HG03520 (cell line): ENCODE measurements around the gene RNASE7.
"Not testable (repeated sequence)": the region's sequence is repeated elsewhere in the genome, so short reads cannot be mapped to it uniquely, and the experiment has no call there.

Experiments
- ATAC-seq: cut with Tn5 transposase; IDR thresholded peaks from one replicate; pipeline ENCODE4 v1.9.1; 2021; ENCODE audit warnings: mild to moderate bottlenecking, moderate library complexity; ENCODE audit not compliant: unreplicated experiment

The RNASE7 gene

DNA sequence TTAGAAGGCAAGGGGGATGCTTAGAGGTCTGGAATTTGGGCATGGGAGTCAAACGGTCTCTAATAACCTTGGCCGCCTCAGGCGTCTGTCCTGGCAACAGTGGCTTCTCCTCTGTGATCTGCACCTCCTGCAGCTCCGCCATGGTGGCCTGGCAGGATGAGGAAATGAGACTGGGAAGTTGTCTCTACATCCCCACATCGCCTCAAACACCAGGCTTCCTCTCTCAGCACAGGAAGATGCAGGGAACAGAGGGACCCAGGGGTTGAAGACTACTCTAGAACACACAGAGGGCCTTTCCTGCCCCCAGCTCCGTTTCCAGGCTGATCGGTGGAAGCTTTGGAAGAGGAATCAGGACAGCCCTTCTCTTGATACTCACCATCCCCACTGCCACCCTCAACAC, 19.0 kb upstream of the RNASE7 start:
- no peak for ATAC-seq

DNA sequence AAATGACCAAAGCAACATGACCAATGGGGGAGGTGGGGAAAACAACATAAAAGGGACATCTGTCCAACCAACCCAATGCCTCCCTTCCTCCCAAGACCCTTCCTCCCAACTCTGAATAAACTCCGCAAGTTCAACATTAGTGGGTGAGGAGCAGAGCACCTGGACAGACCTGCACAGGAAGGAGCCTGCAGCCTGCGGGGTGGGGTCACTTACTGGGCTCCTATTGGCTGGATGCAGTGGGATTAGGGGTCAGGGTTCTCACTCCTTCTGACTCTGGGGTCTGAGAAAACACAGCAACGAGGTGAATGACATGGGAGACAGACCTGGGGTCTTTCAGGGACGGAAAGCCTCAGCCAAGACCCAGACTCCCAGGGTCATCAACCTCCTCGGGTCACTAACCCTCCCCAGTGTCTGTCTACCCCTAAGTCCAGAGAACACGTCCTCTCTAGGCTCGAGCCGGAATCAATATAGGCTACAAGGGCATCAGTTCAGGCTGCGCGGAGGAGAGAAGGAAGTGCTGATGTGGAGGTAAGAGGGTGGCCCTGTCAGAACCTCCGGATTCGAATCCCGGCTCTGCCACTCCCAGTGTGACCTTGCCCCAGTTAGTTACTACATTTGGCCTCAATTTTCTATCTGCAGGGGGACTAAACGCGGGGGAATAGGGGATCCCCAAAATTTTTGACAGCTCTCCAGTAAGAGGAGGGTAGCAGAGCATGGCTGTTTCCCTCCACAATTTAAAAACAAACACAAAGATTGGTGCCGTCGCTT, 18.2 kb upstream of the RNASE7 start:
- ATAC-seq, result no peak

DNA sequence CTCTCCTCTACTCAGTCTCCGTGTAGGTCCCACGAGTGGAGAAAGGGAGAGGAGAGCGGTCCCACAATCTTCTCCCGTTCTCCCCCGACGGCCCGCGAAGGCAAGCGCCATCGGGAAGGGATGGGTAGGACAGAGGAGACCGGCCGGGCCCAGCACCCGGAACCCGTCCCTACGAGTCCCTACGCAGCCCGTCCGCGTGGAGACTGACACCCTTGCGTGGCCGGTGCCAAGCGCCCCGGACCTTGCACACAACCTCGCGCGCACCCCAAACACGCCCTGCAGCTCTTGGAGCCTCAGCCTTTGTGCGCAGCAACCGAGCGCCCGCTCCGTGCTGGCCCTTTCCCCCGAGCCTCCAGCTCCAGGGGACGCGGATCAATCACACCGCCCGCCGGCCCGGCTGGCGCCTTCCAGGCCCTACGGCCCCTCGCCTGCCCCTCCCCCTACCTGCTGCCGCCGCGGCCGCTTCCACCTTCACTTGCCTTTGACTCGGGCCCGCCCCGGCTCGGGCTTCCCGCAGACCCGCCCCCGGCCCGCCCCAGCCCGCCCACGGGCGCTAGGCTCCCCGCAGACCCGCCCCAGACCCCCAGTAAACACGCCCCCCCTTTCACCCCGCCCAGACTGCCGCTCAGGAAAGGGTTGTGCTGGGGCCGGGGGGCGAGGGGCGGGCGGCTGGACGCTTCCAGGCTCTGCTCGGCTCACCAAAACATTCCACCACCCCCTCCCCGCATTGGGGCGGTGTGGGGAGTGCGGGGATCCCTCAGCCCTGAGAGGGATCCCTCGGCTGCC, 17.4 kb upstream of the RNASE7 start, which contains the start of gene NDRG2:
Gene NDRG2 (minus strand): TSS at position 477 of the 786 bp plus-strand sequence. CDS start 1,746 bp downstream, outside the sequence.
- ATAC-seq, result no peak

DNA sequence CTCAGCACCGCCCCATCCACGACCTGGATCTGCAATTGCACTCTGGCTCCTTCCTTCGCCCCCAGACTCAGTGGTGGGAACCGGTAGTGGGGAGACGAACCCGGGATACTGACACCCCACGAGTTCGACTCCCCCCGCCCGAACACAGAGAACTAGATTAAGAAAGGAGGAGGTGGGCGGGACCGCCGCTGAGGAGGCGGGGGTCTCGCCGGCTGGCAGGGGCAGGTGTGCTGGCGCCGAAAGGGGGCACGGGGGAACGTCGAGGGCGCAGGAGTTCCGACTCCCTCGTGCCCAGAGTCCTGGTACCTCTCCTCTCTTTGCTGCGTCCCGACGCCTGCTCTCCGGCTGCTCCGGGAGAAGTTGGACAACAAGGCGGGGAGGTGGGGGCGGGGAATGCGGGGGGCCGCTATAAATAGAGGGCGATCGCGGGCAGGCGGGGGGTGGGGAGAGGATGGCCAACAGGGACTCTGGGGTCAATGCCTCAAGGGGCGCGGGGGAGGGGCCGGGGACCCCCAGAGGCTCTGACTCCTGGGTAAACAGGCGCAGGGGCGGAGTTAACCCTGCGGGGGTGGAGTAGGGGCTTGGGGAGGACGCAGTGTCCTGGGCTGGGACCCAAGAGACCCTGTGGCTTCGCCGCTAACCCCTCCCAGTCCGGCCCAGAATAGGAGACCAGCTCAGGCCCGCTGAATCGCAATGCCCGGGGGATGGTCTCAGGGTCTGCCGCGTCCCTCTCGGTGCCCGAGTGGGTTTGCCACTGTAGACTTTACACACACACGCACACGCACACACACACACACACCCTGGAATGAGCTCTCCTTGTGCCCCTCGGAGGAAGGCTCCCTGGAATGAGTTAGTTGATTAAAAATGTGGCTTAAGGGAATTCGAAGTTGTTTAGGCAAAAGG, 16.5 kb upstream of the RNASE7 start:
- no peak for ATAC-seq

DNA sequence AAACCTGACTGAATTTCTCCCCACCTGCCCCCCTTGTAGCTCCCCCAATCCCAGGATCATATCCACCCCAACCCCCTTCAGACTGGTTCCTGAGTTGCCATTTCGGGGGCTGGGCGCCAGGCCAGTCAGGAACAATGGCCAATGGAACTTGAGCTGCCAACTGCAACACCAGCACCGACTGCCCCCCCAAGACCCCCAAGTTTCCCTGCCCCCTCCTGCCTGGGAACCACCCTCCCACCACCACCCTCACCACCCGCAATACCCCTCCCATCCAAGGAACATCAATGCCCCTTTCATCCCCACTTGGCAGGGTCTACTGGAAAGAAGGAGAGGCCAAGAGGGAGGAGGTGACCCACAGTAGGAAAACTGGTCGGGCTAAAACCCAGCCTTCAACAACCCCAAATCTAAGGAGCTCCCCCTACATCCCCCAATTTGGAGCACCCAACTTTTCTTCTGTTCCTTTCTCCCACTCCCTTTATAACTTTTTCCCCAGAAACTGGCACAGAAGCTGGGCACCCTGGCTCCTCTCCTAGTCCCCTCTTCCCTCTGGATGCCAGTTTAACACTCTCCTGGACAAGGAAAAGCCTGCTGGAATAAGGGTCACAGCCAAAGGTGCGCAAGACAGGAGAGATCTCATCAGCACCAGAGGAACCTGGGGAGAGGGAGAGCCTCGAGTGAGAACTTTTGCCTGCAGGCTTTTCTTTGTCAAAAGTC, 15.7 kb upstream of the RNASE7 start:
- ATAC-seq, result no peak

DNA sequence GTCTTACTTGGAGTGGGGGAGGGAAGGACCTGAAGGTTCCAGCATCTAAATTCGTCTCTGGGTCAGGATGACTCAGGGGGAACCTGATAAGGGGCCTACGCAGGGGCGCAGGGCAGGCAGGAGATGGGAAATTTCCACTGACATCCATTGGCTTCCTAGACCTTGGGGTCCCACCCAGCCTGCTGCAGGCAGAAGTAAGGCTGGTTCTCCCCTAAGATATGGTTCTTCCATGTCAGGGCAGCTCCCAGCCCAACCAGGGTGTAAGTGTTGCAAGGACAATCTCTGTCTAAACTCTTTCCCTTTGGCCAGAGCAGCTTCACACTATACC, 15.2 kb upstream of the RNASE7 start:
- ATAC-seq, result no peak

DNA sequence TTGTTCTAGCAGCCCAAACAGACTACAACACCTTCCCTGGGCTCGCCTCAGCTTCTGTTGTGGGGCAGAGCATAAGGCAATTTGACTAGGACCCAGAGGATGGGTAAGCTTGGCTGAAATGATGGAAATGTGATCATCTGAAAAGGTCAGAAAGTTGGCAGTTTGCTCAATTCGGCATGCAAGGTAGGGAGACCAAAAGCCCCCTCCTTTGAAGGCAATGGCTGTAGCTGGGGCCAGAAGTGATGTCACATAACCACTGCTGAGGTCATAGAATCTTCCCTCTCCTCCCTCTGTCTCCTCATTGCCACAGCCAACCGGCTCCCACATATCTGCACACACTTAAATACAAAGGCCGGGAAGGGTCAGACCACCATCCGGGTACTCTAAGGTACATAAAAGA, 12.2 kb upstream of the RNASE7 start, which contains the start of gene TPPP2:
Gene TPPP2 (plus strand): TSS at position 301 of the 400 bp plus-strand sequence. CDS start 365 bp downstream, outside the sequence.
- ATAC-seq, result no peak

DNA sequence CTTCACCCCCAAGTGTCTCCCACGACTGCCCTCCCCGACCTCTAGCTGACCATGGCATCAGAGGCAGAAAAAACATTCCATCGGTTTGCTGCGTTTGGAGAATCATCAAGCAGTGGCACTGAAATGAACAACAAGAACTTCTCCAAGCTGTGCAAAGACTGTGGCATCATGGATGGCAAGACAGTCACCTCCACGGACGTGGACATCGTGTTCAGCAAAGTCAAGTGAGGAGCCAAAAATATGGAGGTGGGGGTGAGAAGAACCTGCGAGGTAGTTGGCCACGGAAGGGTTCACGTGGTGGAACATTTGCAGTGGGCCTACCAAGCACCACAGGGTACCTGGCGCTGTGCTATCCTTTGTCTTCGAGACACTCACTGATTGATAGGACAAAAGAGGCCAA, 11.6 kb upstream of the RNASE7 start:
- ATAC-seq, result no peak

DNA sequence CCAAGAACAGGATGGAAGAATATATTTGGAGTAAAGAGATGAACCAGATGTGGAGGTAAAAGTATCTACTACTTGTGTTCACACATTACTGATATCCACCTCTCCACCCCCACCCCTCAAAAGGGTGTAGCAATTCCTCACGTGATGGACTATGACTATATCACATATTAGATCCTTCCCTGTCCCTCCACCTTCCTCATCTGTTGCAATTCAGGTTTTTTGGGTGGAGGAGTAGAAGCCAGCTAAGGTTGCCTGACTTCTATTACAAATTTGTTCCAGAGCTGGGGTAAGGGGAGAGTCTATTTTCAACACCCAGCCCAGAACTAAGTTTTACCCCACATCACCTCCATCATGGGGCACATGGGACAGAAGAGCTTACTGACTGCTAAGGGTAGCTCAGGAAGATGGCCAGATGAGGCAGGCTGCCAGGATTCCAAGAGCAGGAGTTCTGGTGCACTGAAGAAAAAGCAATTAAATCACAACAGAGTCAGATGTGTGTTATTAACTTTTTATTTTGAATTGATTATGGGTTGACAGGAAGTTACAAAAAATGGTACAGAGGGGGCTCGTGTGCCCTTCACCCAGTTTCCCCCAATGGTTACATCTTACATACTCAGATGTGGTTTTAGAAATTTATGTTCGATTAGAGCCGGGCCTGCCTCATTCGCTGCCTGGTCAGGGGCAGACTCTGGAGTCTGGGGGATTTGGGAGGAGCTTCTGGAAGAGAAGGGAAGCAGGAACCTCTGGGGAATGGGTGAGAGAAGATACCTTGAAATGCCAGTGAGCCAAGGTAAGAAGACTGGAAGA, 9.6 kb upstream of the RNASE7 start:
- no peak for ATAC-seq

DNA sequence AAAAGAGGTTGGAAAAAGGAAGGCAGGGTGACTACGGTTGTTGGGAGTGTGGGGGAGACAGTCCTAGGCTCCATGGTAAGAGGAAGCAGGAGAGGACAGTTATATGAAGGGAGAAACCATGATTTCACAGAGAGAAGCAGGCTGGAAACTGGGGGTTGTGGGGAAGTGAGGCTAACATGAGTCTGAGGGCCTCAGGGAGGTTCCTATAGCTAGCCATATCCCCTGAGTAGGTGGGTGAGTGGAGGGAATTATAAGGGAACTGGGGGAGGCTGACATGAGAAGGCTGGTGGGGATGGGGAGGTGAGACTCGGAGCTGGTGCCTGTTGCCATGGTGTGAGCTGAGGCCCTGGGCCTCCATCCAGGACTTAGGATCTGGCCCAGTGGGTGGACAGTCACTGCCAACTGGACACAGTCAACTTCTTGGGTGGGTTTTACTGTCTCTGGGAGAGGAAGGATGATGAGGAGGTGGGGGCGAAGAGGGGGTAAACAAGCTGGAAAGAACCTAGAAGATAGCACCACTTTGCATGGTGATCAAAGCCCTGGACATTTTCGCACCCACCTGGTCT, 8.9 kb upstream of the RNASE7 start:
- no peak for ATAC-seq

DNA sequence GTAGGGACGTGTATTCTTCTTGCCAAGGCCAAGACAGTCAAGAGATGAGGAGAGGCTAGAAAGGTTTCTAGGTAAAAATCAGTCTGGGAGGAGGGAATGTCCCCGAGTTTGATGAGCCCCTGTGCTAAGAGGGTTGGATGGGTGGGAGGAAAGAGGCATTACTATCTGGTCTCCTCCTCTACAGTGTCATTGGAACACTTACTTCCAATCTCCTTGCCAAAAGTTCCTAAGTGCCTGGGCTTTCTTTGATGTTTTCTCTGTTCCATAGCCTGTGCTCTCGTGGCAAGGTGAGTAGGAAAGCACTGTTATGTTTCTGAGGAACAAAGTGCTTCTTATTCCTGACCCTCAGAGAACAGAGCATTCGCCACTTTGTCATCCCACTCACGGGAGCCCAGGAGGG, 7.5 kb upstream of the RNASE7 start, which contains the start of gene RNASE13:
Gene RNASE13 (minus strand): TSS at position 101 of the 400 bp plus-strand sequence. CDS start 519 bp downstream, outside the sequence.
- no peak for ATAC-seq

DNA sequence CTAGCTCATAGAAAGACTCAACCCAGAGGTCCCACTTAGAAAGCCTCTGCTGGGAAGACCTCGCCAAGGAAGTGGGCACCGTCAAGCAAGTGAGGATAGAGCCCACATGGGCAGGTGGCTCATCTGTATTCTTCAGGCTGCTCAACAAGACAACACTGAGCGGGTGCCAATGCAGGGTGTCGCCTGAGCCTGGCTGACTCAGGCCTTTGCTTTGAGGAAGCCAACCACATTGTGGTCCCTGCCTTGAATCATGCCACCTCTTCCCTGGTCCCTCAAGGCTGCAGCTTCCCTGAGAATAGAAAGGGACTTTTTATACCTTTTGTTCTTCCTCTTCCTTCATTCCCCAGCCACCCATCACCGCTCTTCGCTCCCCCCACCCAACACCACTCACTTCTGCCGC, 5.4 kb upstream of the RNASE7 start:
- ATAC-seq, result no peak

DNA sequence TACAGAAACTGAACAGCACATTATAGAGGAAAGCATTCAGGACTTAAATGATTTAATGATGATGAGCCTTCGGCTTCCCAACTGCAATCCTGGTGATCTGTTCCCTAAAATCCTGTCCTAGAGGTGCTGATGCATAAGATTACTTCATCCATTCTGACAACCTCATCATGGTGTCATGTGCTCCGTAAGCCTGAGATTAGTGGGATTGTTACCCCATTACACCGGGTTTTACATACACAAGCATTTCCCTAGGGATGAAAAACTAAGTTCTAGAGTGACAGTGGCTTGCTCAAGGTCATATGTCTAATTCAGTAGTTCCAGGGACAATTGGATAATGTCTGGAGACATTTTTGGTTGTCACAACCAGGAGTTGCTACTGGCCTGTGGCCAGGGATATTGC, 5.0 kb upstream of the RNASE7 start:
- no peak for ATAC-seq

DNA sequence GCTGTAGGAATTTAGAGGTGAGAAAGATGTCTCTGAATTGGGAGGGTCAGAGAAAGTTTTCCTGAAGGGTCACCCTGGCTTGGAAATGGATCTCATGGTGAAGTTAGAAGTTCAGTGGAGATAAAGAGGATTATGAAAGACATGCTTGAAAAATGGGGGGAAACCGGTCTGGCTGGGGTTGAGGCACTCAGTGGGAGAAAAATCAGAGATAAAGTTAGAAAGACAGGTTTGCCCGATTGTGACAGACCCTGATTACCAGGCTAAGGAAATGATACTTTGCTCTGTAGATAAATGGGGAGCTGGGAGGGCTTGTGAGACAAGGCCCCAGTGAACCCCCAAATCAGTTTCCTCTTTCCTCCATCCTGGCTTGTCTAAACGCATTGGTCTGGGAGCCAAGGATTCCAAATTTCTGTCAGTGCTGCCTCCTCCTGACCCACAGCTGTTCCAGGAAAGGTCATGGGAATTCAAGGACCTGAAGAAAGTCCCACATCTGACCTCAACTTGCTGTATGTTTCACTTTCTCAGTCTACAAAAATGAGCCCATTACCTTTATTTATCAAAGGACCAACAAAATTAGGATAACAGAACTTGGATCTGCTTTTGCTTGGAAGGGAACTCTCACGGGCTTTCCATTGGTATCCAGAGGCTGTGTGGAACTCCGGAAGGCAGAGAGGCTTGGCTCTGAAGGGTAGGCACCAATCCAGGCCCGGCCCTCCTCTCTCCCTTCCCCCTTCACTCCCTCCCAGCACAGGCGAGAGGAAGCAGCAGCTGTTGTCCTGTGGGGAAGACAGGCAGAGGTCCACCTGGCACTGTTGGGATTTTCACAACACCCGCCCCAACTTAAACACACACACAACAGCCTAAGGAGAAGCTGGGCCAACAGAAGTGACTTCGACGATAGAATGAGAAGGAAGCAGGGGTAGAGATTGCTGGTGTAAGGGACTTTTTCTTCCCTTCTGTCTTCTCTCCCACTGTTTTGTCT, 3.4 kb upstream of the RNASE7 start:
- ATAC-seq, result no peak

DNA sequence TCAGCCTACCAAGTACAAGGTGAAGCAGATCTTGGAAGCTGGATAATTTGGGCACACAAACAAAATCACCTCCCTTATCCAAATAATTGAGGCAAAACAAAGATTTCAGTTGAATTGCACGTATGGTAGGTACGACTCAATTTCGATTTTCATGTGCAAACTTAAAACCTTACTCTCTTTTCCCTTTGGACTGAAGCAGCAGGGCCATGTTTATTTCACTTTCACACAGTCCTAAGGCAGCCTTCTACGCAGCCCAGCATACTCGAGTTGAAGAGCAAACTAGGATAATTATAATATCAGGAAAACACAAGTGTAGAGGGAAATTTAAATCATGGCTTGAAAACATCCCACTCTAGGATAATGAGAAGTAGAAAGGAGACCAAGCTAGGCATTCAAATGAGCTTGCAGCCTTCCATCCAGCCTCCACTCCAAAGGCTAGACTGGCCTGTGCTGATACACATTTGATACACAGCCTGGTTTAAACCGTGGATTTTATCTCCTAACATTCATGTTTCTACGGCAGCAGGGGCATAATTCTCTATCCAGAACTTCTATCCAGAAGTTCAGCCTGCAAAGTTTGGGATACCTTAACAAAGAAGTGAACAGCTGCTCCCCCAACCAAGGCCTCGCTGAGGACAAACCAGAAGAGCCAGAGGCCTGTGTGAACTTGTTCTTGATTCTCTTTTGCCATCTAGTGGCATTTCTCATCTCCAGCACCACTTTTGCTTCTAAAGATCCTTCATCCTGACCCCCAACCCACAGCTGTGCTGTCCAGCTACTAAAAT, 2.4 kb upstream of the RNASE7 start:
- ATAC-seq, result no peak

DNA sequence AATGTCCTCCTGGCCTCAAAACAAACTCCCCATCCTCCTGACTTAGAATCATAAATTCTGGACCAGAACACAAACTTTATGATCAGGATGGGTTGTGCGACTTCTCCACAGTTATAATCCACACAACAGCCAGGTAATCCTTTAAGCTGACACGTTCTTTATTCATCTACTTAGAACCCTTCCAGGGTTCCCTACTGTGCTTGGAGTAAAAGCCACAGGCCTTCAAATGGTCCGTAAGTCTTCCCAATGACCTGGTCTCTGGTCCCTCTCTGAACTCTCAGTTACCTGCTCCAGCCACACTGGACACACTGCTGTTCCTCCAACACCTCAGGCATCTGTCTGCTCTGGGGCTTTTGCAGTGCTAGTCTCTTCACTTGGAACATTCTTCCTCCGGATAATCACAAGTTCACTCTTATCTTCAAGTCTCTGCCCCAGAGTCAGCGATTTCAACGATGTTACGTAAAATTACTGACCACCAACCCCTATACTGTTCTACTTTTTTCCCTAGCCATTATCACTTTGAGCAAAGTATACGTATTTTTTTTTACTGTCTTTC, 1.7 kb upstream of the RNASE7 start:
- no peak for ATAC-seq

DNA sequence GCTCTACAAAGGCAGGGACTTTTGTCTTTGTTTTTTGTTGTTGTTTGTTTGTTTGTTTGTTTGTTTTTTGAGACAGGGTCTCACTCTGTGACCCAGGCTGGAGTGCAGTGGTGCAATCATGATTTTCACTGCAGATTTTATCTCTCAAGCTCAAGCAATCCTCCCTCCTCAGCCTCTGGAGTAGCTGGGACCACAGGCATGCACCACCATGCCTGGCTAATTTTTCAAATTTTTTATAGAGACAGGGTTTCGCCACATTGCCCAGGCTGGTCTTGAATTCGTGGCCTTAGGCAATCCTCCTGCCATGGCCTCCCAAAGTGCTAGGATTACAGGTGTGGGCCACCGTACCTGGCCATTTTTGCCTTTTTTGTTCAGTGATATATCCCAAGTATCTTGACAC, 1.2 kb upstream of the RNASE7 start:
- ATAC-seq, result not testable (repeated sequence)
